Umbilical cord (tissue), 2 donors: ENCODE data around the gene HMHB1. TPM values are rescaled to one million over a fixed set of nuclear protein-coding genes. Genes with fewer than 3 reads are reported as not detected.
"Not testable (repeated sequence)": the region's sequence is repeated elsewhere in the genome, so short reads cannot be mapped to it uniquely, and the experiment has no call there.

Experiments
- DNase-seq: peaks from one replicate; pipeline ENCODE4 v3.0.0-alpha.2; 2015; ENCODE audit warnings: low spot score
- total RNA-seq: library from RNA; depleted of rRNA; stranded (reverse); fragments of >200 nt; gene quantifications from one replicate; pipeline ENCODE4 v1.2.3, GENCODE V29; 2014; ENCODE audit warnings: low replicate concordance; ENCODE audit not compliant: insufficient read depth

The HMHB1 gene
- total RNA-seq, 1 donor from 2014 or later = not detected

DNA sequence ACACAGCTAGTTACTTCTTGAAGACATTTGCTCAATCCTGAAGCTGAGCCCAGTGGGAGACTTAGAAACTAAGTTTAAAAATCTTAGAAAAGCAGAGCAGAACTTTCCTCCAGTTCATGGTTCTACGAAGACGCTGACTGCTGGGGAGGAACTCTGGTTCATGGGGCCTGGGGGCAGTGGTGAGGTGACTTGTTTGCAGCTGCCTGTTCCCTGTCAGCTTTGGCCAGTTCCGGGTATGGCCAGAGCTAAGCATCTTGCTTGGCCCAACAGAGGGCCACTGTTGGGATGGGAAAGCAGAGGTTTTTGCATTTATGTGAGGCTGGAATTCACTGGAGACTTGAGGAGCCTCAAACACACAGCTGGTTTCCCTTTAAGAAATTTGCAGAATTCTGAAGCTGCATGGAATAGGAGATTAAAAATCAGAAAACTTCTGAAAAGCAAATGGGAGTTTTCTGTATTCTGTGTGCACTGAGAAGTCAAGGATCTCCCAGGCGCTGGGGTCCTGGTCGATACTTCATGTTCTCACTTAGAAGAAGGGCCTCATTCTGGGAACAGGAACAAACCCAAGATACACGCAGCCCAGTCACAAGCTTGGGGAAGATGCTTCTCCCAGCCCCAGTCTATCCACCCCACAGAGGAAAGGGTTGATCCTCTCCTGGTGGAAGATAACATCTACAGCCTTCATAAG is 10.6 kb upstream of the HMHB1 start:
- DNase-seq = no peak

GRCh38 chr5:143805861-143806260 is 6.1 kb upstream of the HMHB1 start:
- no peak for DNase-seq

GRCh38 chr5:143806579-143806978 is 5.4 kb upstream of the HMHB1 start:
- DNase-seq = peak; percentile 31

GRCh38 chr5:143807401-143807800 is 4.6 kb upstream of the HMHB1 start:
- no peak for DNase-seq

GRCh38 chr5:143816370-143816769 is 4.4 kb downstream of the HMHB1 start:
- not testable (repeated sequence) for DNase-seq

GRCh38 chr5:143819716-143820115 is 7.8 kb downstream of the HMHB1 start:
- DNase-seq = no peak

DNA sequence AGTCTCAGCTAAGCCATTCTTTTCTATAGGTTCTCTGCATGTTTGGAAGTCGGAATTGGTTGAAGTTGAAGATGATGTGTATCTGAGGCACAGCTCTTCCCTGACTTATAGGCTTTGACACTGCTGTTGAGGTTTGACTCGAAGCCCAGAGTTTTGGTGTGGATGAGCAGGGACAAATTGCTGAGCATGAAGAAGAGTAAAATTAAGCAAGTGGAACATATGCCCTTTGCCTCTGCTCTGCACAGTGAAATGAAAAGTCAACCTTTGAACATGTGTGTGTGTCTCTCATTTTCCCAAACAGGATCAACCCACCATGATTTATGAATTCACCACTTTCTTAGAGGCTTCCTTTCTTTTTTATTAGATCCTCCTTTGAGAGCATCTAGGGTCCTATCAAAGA is 8.5 kb downstream of the HMHB1 start:
- peak; percentile 41 for DNase-seq

DNA sequence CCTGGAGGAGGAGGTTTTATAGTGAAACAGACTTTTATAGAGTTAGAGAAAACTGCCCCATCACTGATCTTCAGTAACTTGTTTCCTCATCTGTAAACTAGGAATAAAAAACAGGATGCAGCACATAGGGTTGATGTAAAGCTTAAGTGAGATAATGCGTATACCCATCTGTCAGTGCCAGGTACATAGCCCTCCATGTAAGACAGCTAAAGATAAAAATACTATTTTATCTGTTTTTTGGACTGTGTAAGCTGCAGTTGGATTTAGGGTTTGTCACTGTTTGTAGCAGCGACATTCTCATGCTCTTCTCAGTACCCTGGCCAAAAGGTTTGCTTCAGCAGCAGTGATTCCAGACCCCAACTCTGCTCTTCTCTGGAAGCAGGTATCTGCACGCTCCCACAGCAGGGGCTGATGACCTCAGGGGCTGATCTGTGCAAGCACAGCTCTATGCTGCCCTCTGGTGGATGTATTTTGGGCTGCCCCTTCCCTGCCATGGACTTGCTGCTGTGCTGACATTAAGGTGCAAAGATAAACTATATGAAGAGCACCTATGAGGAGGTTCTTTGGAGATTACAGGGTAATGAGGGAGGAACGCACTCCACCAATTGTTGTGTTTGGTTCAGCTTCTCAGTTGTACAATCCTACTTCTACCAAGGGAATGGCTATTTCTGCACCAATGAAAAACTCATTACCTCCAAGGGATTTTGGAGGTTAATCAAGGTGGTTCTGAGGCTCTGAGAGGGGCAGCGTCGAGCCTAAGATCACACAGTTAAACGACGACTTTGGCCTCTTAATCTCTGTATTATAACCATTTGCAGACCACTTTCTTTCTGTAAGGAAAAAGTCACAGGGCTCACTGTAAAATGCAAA is 13.1 kb downstream of the HMHB1 start:
- peak; percentile 71 for DNase-seq

DNA sequence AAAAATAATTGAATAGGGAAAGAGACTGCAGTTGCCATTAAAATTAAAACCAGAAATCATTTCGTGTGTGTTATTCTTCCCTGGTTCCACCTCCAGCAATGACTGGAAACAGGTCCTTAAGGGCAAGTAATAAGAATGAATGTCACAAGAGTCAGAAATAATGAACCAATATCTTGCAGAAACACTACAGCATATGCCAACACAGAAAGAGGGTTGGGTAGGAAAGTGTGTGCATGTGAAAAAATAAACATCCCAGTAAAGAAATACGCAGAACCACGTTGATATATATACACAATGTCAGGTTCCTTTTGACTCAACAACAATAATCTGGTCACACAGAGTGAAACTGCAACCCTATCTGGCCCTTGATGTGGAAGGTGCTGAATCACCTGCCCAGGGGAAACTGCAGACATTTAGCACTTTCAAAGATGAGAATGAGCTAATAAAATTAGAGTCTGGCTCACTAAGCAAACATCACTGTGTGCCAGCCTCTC is 15.0 kb downstream of the HMHB1 start:
- DNase-seq = no peak

DNA sequence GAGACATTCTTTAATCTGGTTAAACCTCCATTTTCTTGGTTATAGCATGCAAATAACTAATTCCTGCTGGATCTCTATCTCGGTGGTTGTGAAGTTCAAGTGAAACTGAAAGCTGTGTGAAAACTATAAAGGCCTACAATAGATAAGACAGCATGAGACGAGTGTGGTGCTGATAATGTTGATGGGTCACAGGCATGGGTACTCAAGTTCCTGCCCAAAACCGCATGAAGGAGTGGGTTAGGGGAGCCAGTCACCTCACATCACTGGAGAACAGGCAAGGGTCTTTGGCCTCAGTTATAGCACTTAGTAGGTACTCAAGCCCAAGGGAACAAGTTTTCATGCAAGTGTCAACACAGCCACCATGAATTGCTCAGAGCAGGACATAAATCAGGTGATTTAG is 16.7 kb downstream of the HMHB1 start:
- no peak for DNase-seq

DNA sequence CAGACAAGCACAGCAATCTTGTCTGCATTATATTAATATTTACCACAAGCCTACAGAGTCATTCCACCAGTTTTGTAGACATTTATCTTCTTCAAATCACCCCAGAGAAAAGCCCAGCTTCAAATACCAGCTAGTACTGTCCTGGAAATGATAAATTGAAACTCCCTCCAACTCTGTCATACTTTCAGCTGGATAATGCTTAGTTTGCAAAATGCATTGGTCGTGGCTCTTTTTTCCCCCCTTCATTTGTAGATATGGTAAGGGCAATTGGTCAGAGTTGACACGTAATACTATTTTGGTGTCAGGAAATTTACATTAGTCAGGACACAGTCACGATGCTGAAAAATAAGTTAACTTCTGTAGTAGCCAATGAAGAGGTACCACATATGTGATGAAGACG is 21.2 kb downstream of the HMHB1 start:
- peak; percentile 35 for DNase-seq

- peak; percentile 56 for DNase-seq
Observed at GRCh38 chr5:143835251-143835650, 23.3 kb downstream of the HMHB1 start.

- no peak for DNase-seq
Observed at GRCh38 chr5:143836161-143836725, 24.3 kb downstream of the HMHB1 start.

GRCh38 chr5:143837306-143837848 is 25.4 kb downstream of the HMHB1 start:
- DNase-seq = peak; percentile 39

- no peak for DNase-seq
Observed at GRCh38 chr5:143841446-143841845, 29.5 kb downstream of the HMHB1 start.

GRCh38 chr5:143842920-143843319 is 31.0 kb downstream of the HMHB1 start:
- no peak for DNase-seq

DNA sequence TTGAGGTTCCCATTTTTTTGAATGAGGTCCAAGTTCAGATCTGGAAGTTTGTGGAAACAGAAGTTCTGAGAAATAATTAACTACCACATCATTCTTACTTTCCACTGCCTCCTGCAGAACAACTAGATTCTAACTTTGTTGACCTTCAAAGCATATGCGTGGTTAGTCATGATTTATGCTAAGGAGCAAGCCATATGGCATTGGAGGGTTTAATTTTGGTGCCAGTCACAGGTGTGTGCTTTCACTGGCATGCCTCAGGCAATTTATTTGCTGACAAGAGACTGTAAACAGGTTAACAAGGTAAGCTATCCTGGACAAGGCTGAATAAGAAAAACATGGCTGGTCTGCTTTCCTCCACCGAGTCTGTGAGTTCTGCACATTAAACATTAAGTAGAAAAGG is 31.5 kb downstream of the HMHB1 start:
- no peak for DNase-seq

DNA sequence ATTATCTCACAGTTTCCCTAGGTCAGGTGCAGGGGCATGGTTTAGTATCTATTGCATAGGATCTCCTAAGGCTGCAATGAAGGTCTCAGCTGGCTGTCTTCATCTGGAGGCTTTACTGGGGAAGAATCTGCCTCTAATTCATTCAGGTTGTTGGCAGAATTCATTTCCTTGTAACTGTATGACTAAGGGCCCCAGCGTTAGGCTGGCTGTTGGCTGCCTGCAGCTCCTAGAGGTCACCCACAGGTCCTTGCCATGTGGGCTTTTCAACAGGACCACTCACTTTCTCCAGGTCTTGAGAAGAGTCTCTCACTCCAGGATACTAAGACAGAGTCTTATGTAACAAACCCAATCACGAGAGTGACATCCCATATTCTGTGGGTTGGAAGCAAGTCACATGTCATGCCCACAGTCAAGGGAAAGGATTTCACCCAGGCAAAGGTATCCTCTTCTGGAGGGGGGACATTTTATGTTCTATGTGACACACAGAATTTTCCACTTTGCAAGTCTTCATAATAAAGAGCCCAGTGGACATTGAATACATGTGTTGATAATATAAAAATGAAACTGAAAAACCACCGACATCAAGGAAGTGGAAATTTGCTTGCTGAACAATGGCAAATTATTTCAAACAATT is 38.2 kb downstream of the HMHB1 start:
- DNase-seq = no peak

GRCh38 chr5:143851383-143851782 is 39.4 kb downstream of the HMHB1 start:
- DNase-seq = no peak

GRCh38 chr5:143860211-143860610 is 48.2 kb downstream of the HMHB1 start:
- DNase-seq = no peak

GRCh38 chr5:143862271-143862670 is 50.3 kb downstream of the HMHB1 start:
- DNase-seq = no peak
